ENCODE results near the gene INPP5A.

Gene INPP5A

DNA sequence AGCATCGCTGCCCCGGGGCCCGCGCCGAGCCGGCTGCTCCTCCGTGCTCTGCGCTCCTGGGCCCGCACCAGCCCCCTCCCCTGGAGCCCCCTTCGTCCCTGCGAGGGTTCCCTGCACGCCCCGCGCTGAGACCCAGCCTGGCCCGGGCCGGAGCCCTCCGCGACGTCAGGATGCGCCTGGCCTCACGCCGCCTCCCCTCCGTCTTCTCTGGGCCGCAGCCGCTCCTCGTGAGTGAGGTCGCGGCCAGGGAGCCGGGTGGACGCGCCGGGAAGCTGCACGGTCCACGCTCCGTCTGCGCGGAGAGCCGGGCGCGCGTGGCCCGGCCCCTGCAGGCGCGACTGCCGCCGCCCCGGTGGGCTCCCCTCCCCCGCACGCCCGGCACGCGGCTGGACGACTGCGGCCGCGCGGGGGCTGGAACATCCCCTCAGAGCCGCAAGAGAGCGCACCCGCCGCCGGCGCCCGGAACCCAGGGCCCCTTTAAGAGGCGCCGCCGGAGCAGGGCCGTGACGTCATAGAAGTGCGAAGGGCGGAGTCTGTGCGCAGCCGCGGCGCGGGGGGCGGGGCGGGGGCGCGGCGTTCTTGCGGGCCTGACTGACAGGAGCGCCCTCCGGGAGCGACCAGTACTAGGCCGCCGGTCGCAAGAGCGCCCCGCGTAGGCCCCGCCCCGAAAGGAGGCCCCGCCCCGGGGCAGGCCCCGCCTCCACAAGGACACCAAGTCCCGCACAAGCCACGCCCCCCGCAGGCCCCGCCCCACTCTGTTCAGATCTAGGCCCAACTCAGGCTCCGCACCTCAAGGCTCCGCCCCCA, 507 bp upstream of the INPP5A start:
- DNase-seq (ENCODE audit: extremely low read depth, low read depth) = peak; percentile 99
- TF ChIP-seq CTCF (IDR thresholded peaks at IDR 0.05; ENCODE audit: low read depth, low read length) = peak; percentile 21

DNA sequence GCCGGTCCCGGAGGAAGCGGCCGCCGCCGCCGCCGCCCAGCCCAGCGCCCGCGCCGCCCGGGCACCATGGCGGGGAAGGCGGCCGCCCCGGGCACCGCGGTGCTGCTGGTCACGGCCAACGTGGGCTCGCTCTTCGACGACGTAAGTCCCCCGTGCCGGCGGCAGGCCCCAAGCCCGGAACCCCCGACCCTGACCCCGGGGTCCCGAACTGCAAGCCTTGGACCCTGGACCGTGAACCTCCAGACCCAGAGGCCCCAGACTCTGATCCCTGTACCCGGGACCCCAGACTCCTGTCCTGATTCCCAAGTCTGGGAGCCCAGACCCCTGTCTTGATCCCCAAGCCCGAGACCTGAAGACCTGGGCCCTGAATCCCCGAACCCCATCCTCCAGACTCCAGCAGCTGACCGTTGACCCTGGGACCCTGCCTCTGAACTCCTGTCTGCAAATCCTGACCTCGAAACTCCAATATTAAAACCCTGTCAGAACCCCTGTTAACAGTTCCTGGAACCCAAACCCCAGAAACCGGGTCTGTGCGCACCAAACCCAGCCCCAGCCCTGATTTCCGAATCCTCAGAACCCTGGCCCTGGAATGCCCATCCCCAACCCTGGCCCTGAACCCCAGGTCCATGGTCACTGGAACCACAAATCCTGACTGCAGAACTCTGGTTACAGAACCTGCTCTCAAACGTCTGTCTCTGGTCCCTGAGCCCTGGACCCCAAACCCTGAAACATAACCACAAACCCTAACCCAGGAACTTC, 623 bp downstream of the INPP5A start:
- TF ChIP-seq CTCF (IDR thresholded peaks at IDR 0.05; ENCODE audit: low read depth, low read length) = no peak
- DNase-seq (ENCODE audit: extremely low read depth, low read depth) = no peak

- TF ChIP-seq CTCF (IDR thresholded peaks at IDR 0.05; ENCODE audit: low read depth, low read length) = no peak
- no peak for DNase-seq (ENCODE audit: extremely low read depth, low read depth)
Measured at GRCh38 chr10:132538790-132539421, 1.3 kb downstream of the INPP5A start.

DNA sequence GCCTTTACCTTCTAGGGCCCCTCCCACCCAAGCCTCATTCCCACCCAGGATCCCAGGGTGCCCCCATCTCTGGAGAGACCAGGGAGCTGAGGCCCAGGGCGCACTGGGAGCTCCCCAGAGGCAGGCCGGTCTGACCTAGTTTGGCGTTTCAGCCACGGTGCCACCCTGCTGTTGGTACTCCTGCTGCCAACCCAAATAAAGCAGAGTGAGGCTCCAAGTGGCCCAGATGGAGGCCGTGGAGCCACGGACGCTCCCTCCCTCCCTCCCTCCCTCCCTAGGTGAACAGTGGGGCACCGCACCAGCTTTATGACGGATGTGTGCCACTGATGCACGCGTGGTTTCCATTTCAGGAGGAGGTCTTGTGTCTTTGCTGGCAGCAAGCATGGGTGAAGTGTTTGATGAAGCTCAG, 1.8 kb downstream of the INPP5A start:
- no peak for TF ChIP-seq CTCF (IDR thresholded peaks at IDR 0.05; ENCODE audit: low read depth, low read length)
- DNase-seq (ENCODE audit: extremely low read depth, low read depth) = no peak

DNA sequence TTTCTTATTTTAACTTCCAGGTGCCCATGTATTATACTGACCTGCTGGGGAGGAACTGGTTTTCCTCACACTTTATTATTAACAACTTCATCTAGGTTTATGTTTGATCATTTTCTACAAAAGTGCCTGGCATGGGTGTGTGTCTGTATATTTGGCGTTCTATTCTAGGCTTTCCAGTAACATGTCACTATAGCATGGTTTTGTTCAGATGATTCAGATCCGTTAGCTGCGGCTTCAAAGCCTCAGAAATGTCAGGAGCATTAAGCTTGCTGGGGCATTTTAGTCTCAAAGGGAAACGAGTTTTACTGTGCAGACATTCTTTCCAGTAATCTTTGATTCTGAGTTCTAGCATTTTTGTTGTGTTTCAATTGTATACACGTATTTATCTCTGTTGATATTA, 2.3 kb downstream of the INPP5A start:
- no peak for TF ChIP-seq CTCF (IDR thresholded peaks at IDR 0.05; ENCODE audit: low read depth, low read length)
- no peak for DNase-seq (ENCODE audit: extremely low read depth, low read depth)

DNA sequence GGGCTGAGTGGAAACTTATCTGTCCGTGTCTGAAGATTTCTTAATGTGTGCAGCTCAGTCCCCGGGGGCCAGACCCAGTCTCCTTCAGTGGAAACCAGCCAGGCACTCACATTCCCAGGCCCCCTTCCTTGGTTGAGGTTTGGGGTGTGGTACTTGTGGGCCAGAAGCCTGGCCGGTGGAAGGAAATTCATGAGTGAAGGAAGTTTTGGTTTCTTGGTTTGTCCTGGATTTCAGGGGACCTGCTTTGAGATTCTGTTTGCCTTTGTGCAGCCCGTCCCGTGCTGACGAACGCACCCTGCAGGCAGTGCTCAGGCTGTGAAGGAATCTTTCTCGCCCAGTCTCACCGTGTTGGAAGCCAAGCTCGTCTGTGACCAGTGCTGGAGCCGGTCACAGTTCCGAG, 2.9 kb downstream of the INPP5A start:
- peak; percentile 47 for TF ChIP-seq CTCF (IDR thresholded peaks at IDR 0.05; ENCODE audit: low read depth, low read length)
- DNase-seq (ENCODE audit: extremely low read depth, low read depth) = no peak

DNA sequence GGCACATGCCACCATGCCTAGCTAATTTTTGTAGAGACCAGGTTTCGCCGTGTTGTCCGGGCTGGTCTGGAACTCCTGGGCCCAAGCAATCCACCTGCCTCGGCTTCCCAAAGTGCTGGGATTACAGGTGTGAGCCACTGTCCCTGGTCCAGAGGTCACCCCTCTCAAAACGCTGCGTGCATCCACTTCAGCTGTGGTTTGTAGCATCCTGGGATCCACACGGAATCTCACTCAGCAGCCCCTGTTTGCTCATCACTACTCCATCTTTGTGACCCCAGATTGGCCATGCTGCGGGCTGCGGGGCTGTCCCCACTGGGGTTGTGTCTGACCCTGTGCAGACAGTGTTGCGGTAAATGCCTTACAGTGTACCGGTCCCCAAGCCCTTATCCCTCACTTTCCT, 3.5 kb downstream of the INPP5A start:
- TF ChIP-seq CTCF (IDR thresholded peaks at IDR 0.05; ENCODE audit: low read depth, low read length) = no peak
- DNase-seq (ENCODE audit: extremely low read depth, low read depth) = no peak

Measured in AG09319 (cell line).